ENCODE results near the gene GABRR1. TPM values are rescaled to one million over a fixed set of nuclear protein-coding genes. Genes with fewer than 3 reads are reported as not detected.

Gene GABRR1
- total RNA-seq, 1 donor from 2014 or later = not detected

- FAIRE-seq = no peak
- no peak overlapping the region for H3K9ac ChIP-seq (ENCODE audit: low read length)
- H4K20me1 ChIP-seq (ENCODE audit: insufficient read depth, low read length) = no peaks in the 10 kb centered on the region
- H3K9me3 ChIP-seq (ENCODE audit: insufficient read depth, low read depth, low read length) = no peaks in the 10 kb centered on the region
- Mint-ChIP-seq H3K9me3 (ENCODE audit: unreplicated experiment) (no peaks in the 10 kb centered on the region), H3K27me3 (ENCODE audit: low read depth, unreplicated experiment) (peaks cover 3% of the 10 kb centered on the region), H3K27ac (ENCODE audit: unreplicated experiment) (no peak overlapping the region), H3K4me1 (ENCODE audit: low read depth, unreplicated experiment) (peaks cover 18% of the 10 kb centered on the region), H3K4me3 (ENCODE audit: unreplicated experiment) (no peak overlapping the region), H3K36me3 (ENCODE audit: low read depth, unreplicated experiment) (no peaks in the 10 kb centered on the region)
- DNase-seq (ENCODE audit: low read depth) = no peak
- H3K27ac ChIP-seq (ENCODE audit: low read depth, low read length) = no peak overlapping the region
- no peaks in the 10 kb centered on the region for H3K36me3 ChIP-seq (ENCODE audit: insufficient read depth, low read length)
- TF ChIP-seq EZH2 (IDR thresholded peaks at IDR 0.05; ENCODE audit: insufficient read depth, low read length) (no peak), CTCF (IDR thresholded peaks at IDR 0.05; ENCODE audit: insufficient read depth, low read depth, low read length) (no peak)
- H3K4me3 ChIP-seq (ENCODE audit: insufficient read depth, low read depth, low read length) = no peak overlapping the region
- no peaks in the 10 kb centered on the region for H3K79me2 ChIP-seq (ENCODE audit: insufficient read depth, low read length)
- peaks cover 3% of the 10 kb centered on the region for H3K4me1 ChIP-seq (ENCODE audit: insufficient read depth, low read length)
- peaks cover 3% of the 10 kb centered on the region for H3K27me3 ChIP-seq (ENCODE audit: insufficient read depth, low read length)
- no peak overlapping the region for H3K4me2 ChIP-seq (ENCODE audit: low read length)
- no peak overlapping the region for H2AFZ ChIP-seq (ENCODE audit: low read depth, low read length)
Measured at GRCh38 chr6:89138173-89138572, 79.0 kb downstream of the GABRR1 start.

- DNase-seq (ENCODE audit: low read depth) (no peak), FAIRE-seq (no peak)
- Histone ChIP-seq H3K79me2 (ENCODE audit: insufficient read depth, low read length) (no peaks in the 10 kb centered on the region), H3K4me3 (ENCODE audit: insufficient read depth, low read depth, low read length) (no peak overlapping the region), H3K27ac (ENCODE audit: low read depth, low read length) (no peak overlapping the region), H2AFZ (ENCODE audit: low read depth, low read length) (no peak overlapping the region), H3K4me1 (ENCODE audit: insufficient read depth, low read length) (peaks cover 3% of the 10 kb centered on the region), H3K9me3 (ENCODE audit: insufficient read depth, low read depth, low read length) (no peaks in the 10 kb centered on the region), H3K36me3 (ENCODE audit: insufficient read depth, low read length) (no peaks in the 10 kb centered on the region), H4K20me1 (ENCODE audit: insufficient read depth, low read length) (no peaks in the 10 kb centered on the region), H3K9ac (ENCODE audit: low read length) (no peak overlapping the region), H3K4me2 (ENCODE audit: low read length) (no peak overlapping the region), H3K27me3 (ENCODE audit: insufficient read depth, low read length) (peaks cover 3% of the 10 kb centered on the region)
- Mint-ChIP-seq H3K4me3 (ENCODE audit: unreplicated experiment) (no peak overlapping the region), H3K4me1 (ENCODE audit: low read depth, unreplicated experiment) (peaks cover 7% of the 10 kb centered on the region), H3K27me3 (ENCODE audit: low read depth, unreplicated experiment) (peaks cover 3% of the 10 kb centered on the region), H3K9me3 (ENCODE audit: unreplicated experiment) (no peaks in the 10 kb centered on the region), H3K36me3 (ENCODE audit: low read depth, unreplicated experiment) (no peaks in the 10 kb centered on the region), H3K27ac (ENCODE audit: unreplicated experiment) (no peak overlapping the region)
- TF ChIP-seq EZH2 (IDR thresholded peaks at IDR 0.05; ENCODE audit: insufficient read depth, low read length) (no peak), CTCF (IDR thresholded peaks at IDR 0.05; ENCODE audit: insufficient read depth, low read depth, low read length) (no peak)
Measured at GRCh38 chr6:89134723-89135122, 82.4 kb downstream of the GABRR1 start.

- Mint-ChIP-seq H3K27me3 (ENCODE audit: low read depth, unreplicated experiment) (peaks cover 3% of the 10 kb centered on the region), H3K9me3 (ENCODE audit: unreplicated experiment) (peaks cover under 1% of the 10 kb centered on the region), H3K36me3 (ENCODE audit: low read depth, unreplicated experiment) (peaks cover under 1% of the 10 kb centered on the region), H3K4me1 (ENCODE audit: low read depth, unreplicated experiment) (peaks cover under 1% of the 10 kb centered on the region), H3K4me3 (ENCODE audit: unreplicated experiment) (no peak overlapping the region), H3K27ac (ENCODE audit: unreplicated experiment) (no peak overlapping the region)
- H3K4me1 ChIP-seq (ENCODE audit: insufficient read depth, low read length) = no peaks in the 10 kb centered on the region
- H3K79me2 ChIP-seq (ENCODE audit: insufficient read depth, low read length) = no peaks in the 10 kb centered on the region
- H3K36me3 ChIP-seq (ENCODE audit: insufficient read depth, low read length) = no peaks in the 10 kb centered on the region
- H3K4me3 ChIP-seq (ENCODE audit: insufficient read depth, low read depth, low read length) = no peak overlapping the region
- H3K9me3 ChIP-seq (ENCODE audit: insufficient read depth, low read depth, low read length) = no peaks in the 10 kb centered on the region
- H2AFZ ChIP-seq (ENCODE audit: low read depth, low read length) = no peak overlapping the region
- H3K9ac ChIP-seq (ENCODE audit: low read length) = no peak overlapping the region
- FAIRE-seq (no peak), DNase-seq (ENCODE audit: low read depth) (no peak)
- peaks cover 3% of the 10 kb centered on the region for H3K27me3 ChIP-seq (ENCODE audit: insufficient read depth, low read length)
- no peak overlapping the region for H3K27ac ChIP-seq (ENCODE audit: low read depth, low read length)
- H4K20me1 ChIP-seq (ENCODE audit: insufficient read depth, low read length) = no peaks in the 10 kb centered on the region
- TF ChIP-seq CTCF (IDR thresholded peaks at IDR 0.05; ENCODE audit: insufficient read depth, low read depth, low read length) (no peak), EZH2 (IDR thresholded peaks at IDR 0.05; ENCODE audit: insufficient read depth, low read length) (no peak)
- no peak overlapping the region for H3K4me2 ChIP-seq (ENCODE audit: low read length)
Measured at GRCh38 chr6:89133981-89134380, 83.2 kb downstream of the GABRR1 start.

Measured in astrocyte (in vitro differentiated cells and primary cell).